ENCODE measurements around the gene TREML2.

Gene TREML2

DNA sequence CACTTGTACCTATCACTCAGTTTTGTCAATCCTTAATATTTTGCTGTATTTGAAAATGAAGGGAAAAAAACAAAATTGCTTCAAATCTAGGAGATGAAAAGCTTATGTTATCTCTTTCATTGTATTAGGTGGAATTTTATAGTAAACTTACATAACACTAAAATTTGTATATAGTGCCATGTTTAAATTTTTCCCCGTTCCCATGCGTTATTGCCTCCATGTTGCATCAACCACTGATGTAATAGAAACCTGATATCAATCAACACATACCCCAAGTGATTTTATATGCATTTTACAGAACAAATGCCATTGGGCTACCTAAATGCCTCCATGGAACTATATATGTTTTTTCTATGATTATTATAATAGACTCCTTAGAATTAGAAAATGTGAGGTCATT, 23.3 kb downstream of the TREML2 start (continued):
- TF ChIP-seq ATF2 (tag by site-specific recombination; IDR thresholded peaks at IDR 0.05; ENCODE audit: low read depth) (0 out of 2 replicates have a peak, but pooled peaks have one; percentile 36), ZBTB1 (tag by site-specific recombination; IDR thresholded peaks at IDR 0.05) (no peak), ZNF518A (tag by site-specific recombination; conservative IDR thresholded peaks at IDR 0.05; ENCODE audit: low read depth) (peak; percentile 46; the same call in 1 of the 2 replicates)

DNA sequence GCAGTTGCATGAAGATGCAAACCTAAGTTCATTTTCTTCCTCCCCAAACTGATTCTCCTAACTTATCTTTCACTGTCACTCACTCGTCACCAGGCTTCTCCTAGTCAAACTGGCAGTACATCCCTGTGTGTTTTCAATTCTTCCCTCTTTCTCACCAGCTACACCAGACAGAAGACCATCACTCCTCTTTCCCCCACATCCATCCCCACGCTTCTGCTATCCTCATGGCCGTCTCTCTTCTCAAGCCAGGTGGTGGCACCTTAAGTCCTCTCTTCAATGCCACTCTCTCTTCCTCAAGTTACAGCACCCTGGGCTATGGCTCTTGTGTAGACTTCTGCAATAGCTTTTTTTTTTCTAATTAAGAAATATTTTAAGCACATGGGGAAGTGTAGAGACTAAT, 23.7 kb downstream of the TREML2 start:
- ChIA-PET CTCF (interaction anchor here (1.6 kb wide), 1 partner anchor 8 kb away, joined by 5 read pairs; no protein-coding TSS in a partner anchor), POLR2A (no interaction called here)
- Histone ChIP-seq H3K4me1 (ENCODE audit: control insufficient read depth, insufficient read depth, low read length) (no peaks in the 10 kb centered on the region), H3K36me3 (ENCODE audit: control insufficient read depth in 2 of 2, insufficient read depth in 1 of 2, low read length in 2 of 2) (no peaks in the 10 kb centered on the region), H3K27ac (ENCODE audit: extremely low read depth, low read depth, low read length) (no peak overlapping the region), H3K9me3 (ENCODE audit: control insufficient read depth, insufficient read depth, low read depth, low read length) (no peaks in the 10 kb centered on the region), H3K4me3 (ENCODE audit: low read depth, low read length) (no peak overlapping the region)
- no peak for TF ChIP-seq ZNF138 (tag by site-specific recombination; IDR thresholded peaks at IDR 0.05; ENCODE audit: borderline replicate concordance)
- no peak for TF ChIP-seq PATZ1 (tag by site-specific recombination; IDR thresholded peaks at IDR 0.05)
- no peak for TF ChIP-seq ZNF747 (tag by site-specific recombination; IDR thresholded peaks at IDR 0.05)
- TF ChIP-seq ZNF561 (tag by site-specific recombination; IDR thresholded peaks at IDR 0.05; ENCODE audit: borderline replicate concordance): no peak
- TF ChIP-seq ZNF366 (tag by site-specific recombination; conservative IDR thresholded peaks at IDR 0.05): peak; percentile 16; the same call in 1 of the 2 replicates

DNA sequence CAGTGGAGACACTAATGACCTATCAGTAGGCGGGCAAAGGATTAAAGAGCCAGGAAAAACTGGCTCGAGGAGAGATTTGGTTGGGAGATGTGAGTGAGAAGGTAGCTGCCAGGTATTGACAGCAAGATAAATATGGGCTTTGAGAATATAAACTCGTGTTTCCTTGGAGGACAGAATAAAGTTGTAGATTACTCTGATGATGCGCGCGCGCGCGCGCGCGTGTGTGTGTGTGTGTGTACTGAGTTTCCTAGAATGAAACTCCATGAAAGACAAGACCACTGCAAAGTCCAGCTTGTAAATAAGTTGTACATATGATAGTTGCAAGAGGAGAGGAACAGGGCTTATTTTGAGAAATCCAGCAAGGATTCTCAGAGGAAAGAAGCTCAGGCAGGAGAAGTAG, 24.8 kb downstream of the TREML2 start:
- ChIA-PET CTCF (interaction anchor here (0.7 to 1.6 kb wide), 3 partner anchors 9 to 14 kb away, joined by 3 to 5 read pairs (median 3); no protein-coding TSS in a partner anchor), POLR2A (interaction anchor here (0.6 kb wide), 1 partner anchor 73 kb away, joined by 4 read pairs; no protein-coding TSS in a partner anchor)
- Histone ChIP-seq H3K4me3 (ENCODE audit: low read depth, low read length) (no peak overlapping the region), H3K36me3 (ENCODE audit: control insufficient read depth in 2 of 2, insufficient read depth in 1 of 2, low read length in 2 of 2) (no peaks in the 10 kb centered on the region), H3K9me3 (ENCODE audit: control insufficient read depth, insufficient read depth, low read depth, low read length) (no peaks in the 10 kb centered on the region), H3K27ac (ENCODE audit: extremely low read depth, low read depth, low read length) (no peak overlapping the region), H3K4me1 (ENCODE audit: control insufficient read depth, insufficient read depth, low read length) (no peaks in the 10 kb centered on the region)
- TF ChIP-seq ZNF341 (tag by site-specific recombination; IDR thresholded peaks at IDR 0.05; ENCODE audit: low read depth) (no peak), ZNF292 (tag by site-specific recombination; IDR thresholded peaks at IDR 0.05; ENCODE audit: borderline replicate concordance, low read depth) (no peak), ELK4 (IDR thresholded peaks at IDR 0.05; ENCODE audit: borderline replicate concordance, low read depth, low read length) (no peak), ZNF747 (tag by site-specific recombination; IDR thresholded peaks at IDR 0.05) (no peak), MYNN (tag by site-specific recombination; IDR thresholded peaks at IDR 0.05; ENCODE audit: borderline replicate concordance) (no peak)
- TF ChIP-seq, protein P1, sequence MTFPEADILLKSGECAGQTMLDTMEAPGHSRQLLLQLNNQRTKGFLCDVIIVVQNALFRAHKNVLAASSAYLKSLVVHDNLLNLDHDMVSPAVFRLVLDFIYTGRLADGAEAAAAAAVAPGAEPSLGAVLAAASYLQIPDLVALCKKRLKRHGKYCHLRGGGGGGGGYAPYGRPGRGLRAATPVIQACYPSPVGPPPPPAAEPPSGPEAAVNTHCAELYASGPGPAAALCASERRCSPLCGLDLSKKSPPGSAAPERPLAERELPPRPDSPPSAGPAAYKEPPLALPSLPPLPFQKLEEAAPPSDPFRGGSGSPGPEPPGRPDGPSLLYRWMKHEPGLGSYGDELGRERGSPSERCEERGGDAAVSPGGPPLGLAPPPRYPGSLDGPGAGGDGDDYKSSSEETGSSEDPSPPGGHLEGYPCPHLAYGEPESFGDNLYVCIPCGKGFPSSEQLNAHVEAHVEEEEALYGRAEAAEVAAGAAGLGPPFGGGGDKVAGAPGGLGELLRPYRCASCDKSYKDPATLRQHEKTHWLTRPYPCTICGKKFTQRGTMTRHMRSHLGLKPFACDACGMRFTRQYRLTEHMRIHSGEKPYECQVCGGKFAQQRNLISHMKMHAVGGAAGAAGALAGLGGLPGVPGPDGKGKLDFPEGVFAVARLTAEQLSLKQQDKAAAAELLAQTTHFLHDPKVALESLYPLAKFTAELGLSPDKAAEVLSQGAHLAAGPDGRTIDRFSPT (tag by site-specific recombination; IDR thresholded peaks at IDR 0.05): no peak
